KMS-11 (cell line): ENCODE data around the gene GEN1.

Experiments used
- H2AFZ ChIP-seq: fragments of 200-600 bp; sonication (generic); 2 replicates; pipeline ENCODE4 v1.6.1; 2016; ENCODE audit warnings: antibody characterized with exemption, mixed run types, low read depth
- H3K27ac ChIP-seq: fragments of 200-600 bp; sonication (generic); 2 replicates; pipeline ENCODE4 v1.6.1; 2016; ENCODE audit warnings: mild to moderate bottlenecking, mixed run types
- H3K27me3 ChIP-seq: fragments of 200-600 bp; sonication (generic); 2 replicates; pipeline ENCODE4 v1.6.1; 2017; ENCODE audit warnings: mild to moderate bottlenecking, low read depth, mixed run types, moderate library complexity; ENCODE audit not compliant: insufficient read depth
- H3K36me3 ChIP-seq: fragments of 200-600 bp; sonication (generic); 2 replicates; pipeline ENCODE4 v1.6.1; 2017; ENCODE audit warnings: mild to moderate bottlenecking, mixed run types; ENCODE audit not compliant: insufficient read depth
- H3K4me1 ChIP-seq: fragments of 200-600 bp; sonication (generic); 2 replicates; pipeline ENCODE4 v1.6.1; 2016; ENCODE audit warnings: mild to moderate bottlenecking, low read depth, mixed run types; ENCODE audit not compliant: poor library complexity, severe bottlenecking
- H3K4me2 ChIP-seq: fragments of 200-600 bp; sonication (generic); 2 replicates; pipeline ENCODE4 v1.7.0; 2016; ENCODE audit warnings: mild to moderate bottlenecking, mixed run types
- H3K4me3 ChIP-seq: fragments of 200-600 bp; sonication (generic); IDR thresholded peaks from 2 replicates; pipeline ENCODE4 v1.6.1; 2017; ENCODE audit warnings: low read depth, low read length, mixed read lengths; ENCODE audit not compliant: insufficient read depth
- H3K79me2 ChIP-seq: fragments of 200-600 bp; sonication (generic); 2 replicates; pipeline ENCODE4 v1.6.1; 2016; ENCODE audit warnings: low read depth, mixed run types; ENCODE audit not compliant: insufficient read depth
- H3K9ac ChIP-seq: fragments of 200-600 bp; sonication (generic); 2 replicates; pipeline ENCODE4 v1.6.1; 2016; ENCODE audit warnings: mild to moderate bottlenecking, mixed run types
- H4K20me1 ChIP-seq: fragments of 200-600 bp; sonication (generic); 2 replicates; pipeline ENCODE4 v1.6.1; 2016; ENCODE audit warnings: mild to moderate bottlenecking, mixed run types; ENCODE audit not compliant: insufficient read depth
- TF ChIP-seq, protein P1 (sequence below): fragments of 200-600 bp; sonication (generic); conservative IDR thresholded peaks from 2 replicates; pipeline ENCODE4 v1.6.1; 2017; ENCODE audit warnings: low read depth, mild to moderate bottlenecking, antibody characterized with exemption, low read length, moderate library complexity, mixed read lengths

The GEN1 gene

DNA sequence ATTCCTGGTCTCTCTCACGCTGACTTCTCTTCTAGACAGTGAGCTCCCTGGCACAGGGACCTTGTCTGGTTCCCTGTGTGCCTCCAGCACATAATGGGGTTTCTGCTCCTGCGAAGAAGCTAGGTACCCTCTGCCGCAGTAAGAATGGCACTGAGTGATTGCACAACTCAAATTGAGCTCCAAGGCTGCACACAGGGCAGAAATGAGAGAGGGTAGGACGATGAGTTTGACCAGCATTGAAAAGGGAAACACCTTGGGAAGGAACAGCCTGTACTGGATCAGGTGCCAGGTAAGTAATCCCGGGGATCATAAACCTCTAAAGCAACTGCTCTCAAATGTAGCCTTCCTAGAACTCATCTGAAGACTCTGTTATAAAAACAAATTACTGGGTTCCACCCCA is 41.4 kb downstream of the GEN1 start:
- H2AFZ ChIP-seq, result no peak overlapping the region
- H3K79me2 ChIP-seq, result no peaks in the 10 kb centered on the region
- no peak overlapping the region for H3K9ac ChIP-seq
- no peak overlapping the region for H3K27ac ChIP-seq
- TF ChIP-seq, protein P1, sequence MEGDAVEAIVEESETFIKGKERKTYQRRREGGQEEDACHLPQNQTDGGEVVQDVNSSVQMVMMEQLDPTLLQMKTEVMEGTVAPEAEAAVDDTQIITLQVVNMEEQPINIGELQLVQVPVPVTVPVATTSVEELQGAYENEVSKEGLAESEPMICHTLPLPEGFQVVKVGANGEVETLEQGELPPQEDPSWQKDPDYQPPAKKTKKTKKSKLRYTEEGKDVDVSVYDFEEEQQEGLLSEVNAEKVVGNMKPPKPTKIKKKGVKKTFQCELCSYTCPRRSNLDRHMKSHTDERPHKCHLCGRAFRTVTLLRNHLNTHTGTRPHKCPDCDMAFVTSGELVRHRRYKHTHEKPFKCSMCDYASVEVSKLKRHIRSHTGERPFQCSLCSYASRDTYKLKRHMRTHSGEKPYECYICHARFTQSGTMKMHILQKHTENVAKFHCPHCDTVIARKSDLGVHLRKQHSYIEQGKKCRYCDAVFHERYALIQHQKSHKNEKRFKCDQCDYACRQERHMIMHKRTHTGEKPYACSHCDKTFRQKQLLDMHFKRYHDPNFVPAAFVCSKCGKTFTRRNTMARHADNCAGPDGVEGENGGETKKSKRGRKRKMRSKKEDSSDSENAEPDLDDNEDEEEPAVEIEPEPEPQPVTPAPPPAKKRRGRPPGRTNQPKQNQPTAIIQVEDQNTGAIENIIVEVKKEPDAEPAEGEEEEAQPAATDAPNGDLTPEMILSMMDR, result no peak
- H3K27me3 ChIP-seq, result no peaks in the 10 kb centered on the region
- no peak overlapping the region for H3K4me3 ChIP-seq
- H3K4me2 ChIP-seq, result no peak overlapping the region
- H3K4me1 ChIP-seq, result peaks cover 31% of the 10 kb centered on the region
- no peaks in the 10 kb centered on the region for H3K36me3 ChIP-seq
- H4K20me1 ChIP-seq, result no peaks in the 10 kb centered on the region

DNA sequence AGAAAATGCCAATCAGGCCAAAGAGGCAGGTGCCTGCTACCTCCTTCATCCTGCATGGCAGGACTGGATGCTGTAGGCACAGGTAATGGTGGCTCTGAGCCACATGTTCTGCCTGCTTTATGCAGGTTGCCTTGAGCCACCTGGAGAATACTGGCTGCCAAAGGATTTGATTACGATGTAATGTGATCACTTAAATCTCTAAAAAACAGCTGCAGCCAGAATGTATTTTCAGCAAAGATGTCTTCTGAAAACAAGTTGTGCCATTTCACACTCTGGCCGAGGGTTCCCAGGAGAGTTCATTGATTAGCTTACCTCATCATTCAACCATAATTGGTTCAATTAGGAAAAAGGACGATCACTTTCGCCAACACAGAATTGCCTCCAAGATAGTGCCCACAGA is 44.4 kb downstream of the GEN1 start:
- Histone ChIP-seq H3K4me2 (no peak overlapping the region), H3K4me1 (peaks cover 7% of the 10 kb centered on the region), H3K79me2 (no peaks in the 10 kb centered on the region), H3K27me3 (no peaks in the 10 kb centered on the region), H4K20me1 (no peaks in the 10 kb centered on the region), H3K27ac (no peak overlapping the region), H3K9ac (no peak overlapping the region), H3K4me3 (no peak overlapping the region), H2AFZ (no peak overlapping the region), H3K36me3 (no peaks in the 10 kb centered on the region)
- TF ChIP-seq, protein P1, result no peak

DNA sequence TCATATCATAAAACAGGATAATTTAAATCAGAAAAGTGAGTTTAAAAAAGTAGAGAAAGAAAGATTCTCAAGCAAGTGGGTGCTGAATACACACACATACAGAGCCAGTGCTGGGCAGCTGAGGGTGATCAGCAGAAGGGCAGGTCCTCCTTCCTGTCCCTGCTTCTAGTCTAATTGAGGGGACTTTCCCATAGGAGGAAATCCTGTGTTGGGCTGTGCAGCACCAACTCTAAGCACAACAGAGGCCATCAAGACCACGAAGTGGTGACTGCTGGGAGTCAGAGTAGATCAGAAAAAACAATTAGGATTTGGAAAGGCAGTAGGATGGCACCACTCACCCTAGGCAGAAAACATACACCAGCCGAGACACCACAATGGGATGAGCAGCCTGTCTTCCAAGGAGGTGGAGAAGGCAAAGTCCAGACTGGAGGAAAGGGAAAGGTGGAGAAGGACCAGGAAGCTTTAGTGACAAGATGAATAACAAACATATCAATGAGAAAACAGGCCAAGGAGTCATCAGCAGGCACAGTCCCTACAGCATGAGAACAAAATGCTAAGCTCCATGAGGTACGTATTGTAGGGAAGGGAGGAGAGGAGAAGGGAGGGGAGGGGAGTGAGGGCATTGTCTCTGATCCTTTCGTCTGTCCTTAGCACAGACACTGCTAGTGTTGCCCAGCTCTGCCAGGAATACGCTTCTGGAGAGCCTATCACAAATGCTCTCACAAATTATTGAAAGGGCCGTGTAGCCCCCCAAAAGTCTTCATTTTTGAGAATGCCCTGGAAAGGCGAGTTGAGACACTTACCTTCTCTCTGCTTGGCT is 45.6 kb downstream of the GEN1 start:
- H3K36me3 ChIP-seq, result no peaks in the 10 kb centered on the region
- no peaks in the 10 kb centered on the region for H3K4me1 ChIP-seq
- no peaks in the 10 kb centered on the region for H3K79me2 ChIP-seq
- H3K27me3 ChIP-seq, result peaks cover 3% of the 10 kb centered on the region; the same call in 1 of the 2 replicates
- no peak overlapping the region for H3K27ac ChIP-seq
- no peak overlapping the region for H3K4me3 ChIP-seq
- no peak overlapping the region for H3K9ac ChIP-seq
- no peaks in the 10 kb centered on the region for H4K20me1 ChIP-seq
- H2AFZ ChIP-seq, result no peak overlapping the region
- no peak overlapping the region for H3K4me2 ChIP-seq
- TF ChIP-seq, protein P1, result no peak

DNA sequence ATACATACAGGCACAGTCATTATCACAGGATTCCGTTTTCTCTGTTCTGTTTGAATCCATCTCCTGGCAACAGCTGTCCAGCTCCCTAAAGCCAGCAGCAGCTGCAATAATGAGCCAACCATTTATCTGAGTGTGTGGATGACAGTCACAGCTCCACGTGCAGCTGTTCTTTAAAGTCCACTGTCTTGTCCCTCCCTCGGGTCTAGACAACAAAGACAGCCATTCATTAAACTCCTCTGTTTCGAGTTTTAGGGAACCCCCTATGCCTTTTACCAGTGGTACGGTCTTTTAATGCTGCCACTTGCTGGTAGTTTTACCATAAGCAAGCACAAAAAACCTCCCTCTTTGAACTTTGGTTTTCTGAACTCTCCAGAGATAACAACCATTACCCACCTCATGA is 46.3 kb downstream of the GEN1 start:
- Histone ChIP-seq H3K36me3 (no peaks in the 10 kb centered on the region), H3K27me3 (peaks cover 3% of the 10 kb centered on the region; the same call in 1 of the 2 replicates), H3K27ac (no peak overlapping the region), H3K4me3 (no peak overlapping the region), H3K9ac (no peak overlapping the region), H3K79me2 (no peaks in the 10 kb centered on the region), H4K20me1 (no peaks in the 10 kb centered on the region), H3K4me1 (no peaks in the 10 kb centered on the region), H3K4me2 (no peak overlapping the region), H2AFZ (no peak overlapping the region)
- TF ChIP-seq, protein P1, result no peak
